Ectodermal cell (in vitro differentiated cells): Measurements from ENCODE around the gene HOXA5.

Experiments used
- H3K27ac ChIP-seq: 2 replicates; pipeline ENCODE4 v1.7.0; 2013; ENCODE audit warnings: mild to moderate bottlenecking, low read depth, low read length; ENCODE audit not compliant: insufficient read depth, poor library complexity, severe bottlenecking
- H3K27me3 ChIP-seq: 2 replicates; pipeline ENCODE4 v1.7.0; 2013; ENCODE audit warnings: mild to moderate bottlenecking, low read length; ENCODE audit not compliant: insufficient read depth, control insufficient read depth, poor library complexity, severe bottlenecking
- H3K36me3 ChIP-seq: one replicate; pipeline ENCODE4 v1.7.0; 2013; ENCODE audit warnings: low read length; ENCODE audit not compliant: control insufficient read depth, insufficient read depth
- H3K4me1 ChIP-seq: one replicate; pipeline ENCODE4 v1.7.0; 2013; ENCODE audit warnings: low read length; ENCODE audit not compliant: control insufficient read depth, insufficient read depth
- H3K4me3 ChIP-seq: 2 replicates; pipeline ENCODE4 v1.7.0; 2013; ENCODE audit warnings: low read depth, low read length, control low read depth; ENCODE audit not compliant: insufficient read depth
- H3K9me3 ChIP-seq: 2 replicates; pipeline ENCODE4 v1.7.0; 2013; ENCODE audit warnings: mild to moderate bottlenecking, low read length, moderate library complexity; ENCODE audit not compliant: control insufficient read depth
- WGBS, 2 experiments: methylation state at CpG; one replicate each; pipeline ENCODE4 v1.1.7; 2013; ENCODE audit warnings: missing lambda C conversion rate in 2 of 2; 5-methylcytosine and 5-hydroxymethylcytosine counted together

HOXA5 gene

GRCh38 chr7:27123477-27124053 lies 19.9 kb downstream of the HOXA5 start:
- Histone ChIP-seq H3K27me3 (peaks cover 100% of the 10 kb centered on the region), H3K4me3 (no peak overlapping the region), H3K36me3 (no peaks in the 10 kb centered on the region), H3K4me1 (no peaks in the 10 kb centered on the region), H3K27ac (no peak overlapping the region), H3K9me3 (no peaks in the 10 kb centered on the region)
- 8 to 10% methylated on average over 23 to 24 of the region's 26 CpGs for WGBS, 2 experiments

DNA sequence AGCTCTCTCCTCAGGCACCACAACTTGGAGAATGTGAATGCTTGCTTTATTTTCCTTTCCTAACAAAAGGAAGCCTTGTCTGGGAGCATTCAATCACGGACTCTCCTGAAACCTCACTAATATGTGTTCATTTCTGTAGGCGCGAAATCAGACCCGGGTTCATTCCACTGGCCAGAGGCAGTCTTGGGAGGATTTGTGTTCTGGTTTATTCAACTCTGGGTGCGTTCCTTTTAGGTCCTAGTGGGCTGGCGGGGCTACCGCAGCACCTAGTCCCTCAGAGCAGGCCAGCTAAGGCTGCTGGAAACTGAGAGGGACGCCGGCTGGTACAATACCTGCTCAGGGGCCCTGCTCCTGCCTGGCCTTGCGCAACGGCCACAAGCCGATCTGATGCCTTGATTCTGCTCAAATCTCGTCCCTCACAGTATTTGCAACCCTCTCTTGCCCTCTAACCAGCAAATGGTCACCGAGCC lies 20.4 kb downstream of the HOXA5 start:
- H3K36me3 ChIP-seq = no peaks in the 10 kb centered on the region
- WGBS, 2 experiments = 2 to 7% methylated on average over 14 of the region's 14 CpGs
- no peaks in the 10 kb centered on the region for H3K4me1 ChIP-seq
- H3K4me3 ChIP-seq = no peak overlapping the region
- H3K27me3 ChIP-seq = peaks cover 100% of the 10 kb centered on the region
- no peaks in the 10 kb centered on the region for H3K9me3 ChIP-seq
- H3K27ac ChIP-seq = no peak overlapping the region

- no peak overlapping the region for H3K4me3 ChIP-seq
- H3K9me3 ChIP-seq = no peaks in the 10 kb centered on the region
- H3K4me1 ChIP-seq = no peaks in the 10 kb centered on the region
- WGBS, 2 experiments = 3 to 4% methylated on average over 40 to 41 of the region's 42 CpGs
- no peak overlapping the region for H3K27ac ChIP-seq
- H3K27me3 ChIP-seq = peaks cover 100% of the 10 kb centered on the region
- no peaks in the 10 kb centered on the region for H3K36me3 ChIP-seq
Measured at GRCh38 chr7:27122077-27122910, 21.2 kb downstream of the HOXA5 start.

GRCh38 chr7:27121684-27122076 lies 21.8 kb downstream of the HOXA5 start:
- WGBS, 2 experiments = 17 to 19% methylated on average over 7 of the region's 7 CpGs
- Histone ChIP-seq H3K27ac (no peak overlapping the region), H3K27me3 (peaks cover 100% of the 10 kb centered on the region), H3K4me1 (no peaks in the 10 kb centered on the region), H3K4me3 (no peak overlapping the region), H3K9me3 (no peaks in the 10 kb centered on the region), H3K36me3 (no peaks in the 10 kb centered on the region)

DNA sequence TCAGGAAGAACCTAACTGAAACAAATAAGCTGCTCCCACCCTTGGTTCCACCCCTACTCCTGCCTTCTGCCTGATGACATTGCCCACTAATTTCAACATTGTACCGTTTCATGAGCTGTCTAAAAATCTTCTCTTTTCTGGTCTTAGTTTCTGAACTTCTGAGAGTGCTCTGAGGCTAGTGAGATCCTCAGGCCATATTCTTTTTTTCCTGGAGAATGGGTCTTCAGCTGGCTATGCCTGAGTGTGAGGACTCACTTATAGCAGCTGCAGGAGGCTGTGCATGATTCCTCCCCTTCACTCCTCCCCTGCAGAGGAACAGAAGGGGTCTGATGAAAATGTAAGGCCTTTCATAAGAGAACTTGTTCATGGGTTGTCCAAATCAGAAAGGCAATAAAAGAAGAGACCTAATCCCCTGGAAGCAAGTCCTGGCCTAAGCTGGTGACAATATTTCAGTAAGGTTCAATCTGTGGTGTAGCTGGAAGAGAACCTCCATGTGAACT lies 24.0 kb downstream of the HOXA5 start:
- Histone ChIP-seq H3K4me3 (no peak overlapping the region), H3K4me1 (no peaks in the 10 kb centered on the region), H3K36me3 (no peaks in the 10 kb centered on the region), H3K9me3 (no peaks in the 10 kb centered on the region), H3K27ac (no peak overlapping the region), H3K27me3 (peaks cover 100% of the 10 kb centered on the region)
- WGBS, 2 experiments = 38 to 59% methylated on average over 1 of the region's 1 CpG

GRCh38 chr7:27118580-27118979 lies 24.9 kb downstream of the HOXA5 start:
- H3K4me1 ChIP-seq = no peaks in the 10 kb centered on the region
- no peak overlapping the region for H3K27ac ChIP-seq
- no peak overlapping the region for H3K4me3 ChIP-seq
- WGBS, 2 experiments = 7% methylated on average over 3 of the region's 3 CpGs
- H3K27me3 ChIP-seq = peaks cover 99% of the 10 kb centered on the region
- no peaks in the 10 kb centered on the region for H3K9me3 ChIP-seq
- no peaks in the 10 kb centered on the region for H3K36me3 ChIP-seq

DNA sequence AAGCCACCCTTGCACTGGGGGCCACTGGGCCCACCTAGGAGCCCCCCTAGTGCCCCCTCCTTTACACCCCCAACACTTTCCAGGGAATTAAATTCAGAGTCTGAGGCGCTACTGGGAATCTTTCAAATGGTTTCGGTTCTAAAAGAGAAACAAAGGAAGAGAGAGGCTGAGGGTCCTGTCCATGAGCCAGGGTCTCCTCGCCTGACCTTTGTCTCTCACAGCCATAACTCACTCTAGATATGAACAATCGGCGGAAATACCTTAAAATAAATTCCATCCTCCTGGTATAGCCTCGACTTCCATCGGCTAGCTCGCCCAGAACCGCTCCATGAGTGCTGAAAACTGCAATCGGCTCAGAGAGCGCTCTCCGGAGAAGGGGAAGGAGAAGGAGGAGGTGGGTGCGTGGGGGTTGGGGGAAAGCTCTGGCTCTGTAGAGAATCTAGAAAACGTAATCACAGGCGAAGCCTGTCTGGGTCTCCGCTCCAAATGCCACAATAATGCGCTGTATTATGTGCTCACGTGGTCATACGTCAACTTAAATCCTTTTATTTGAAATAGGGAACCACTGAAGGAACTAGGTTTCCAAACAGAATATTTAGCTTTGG lies 25.5 kb downstream of the HOXA5 start:
- H3K4me3 ChIP-seq = no peak overlapping the region
- no peaks in the 10 kb centered on the region for H3K9me3 ChIP-seq
- H3K27ac ChIP-seq = no peak overlapping the region
- H3K36me3 ChIP-seq = no peaks in the 10 kb centered on the region
- H3K27me3 ChIP-seq = peaks cover 99% of the 10 kb centered on the region
- no peaks in the 10 kb centered on the region for H3K4me1 ChIP-seq
- 4 to 6% methylated on average over 19 of the region's 19 CpGs for WGBS, 2 experiments

- Histone ChIP-seq H3K4me1 (no peaks in the 10 kb centered on the region), H3K27me3 (peaks cover 99% of the 10 kb centered on the region), H3K9me3 (no peaks in the 10 kb centered on the region), H3K4me3 (no peak overlapping the region), H3K27ac (no peak overlapping the region), H3K36me3 (no peaks in the 10 kb centered on the region)
- WGBS, 2 experiments = 8% methylated on average over 12 of the region's 12 CpGs
Measured at GRCh38 chr7:27116962-27117886, 26.3 kb downstream of the HOXA5 start.

GRCh38 chr7:27116031-27116961 lies 27.2 kb downstream of the HOXA5 start:
- 10 to 11% methylated on average over 18 to 20 of the region's 20 CpGs for WGBS, 2 experiments
- no peaks in the 10 kb centered on the region for H3K36me3 ChIP-seq
- peaks cover 99% of the 10 kb centered on the region for H3K27me3 ChIP-seq
- H3K27ac ChIP-seq = no peak overlapping the region
- H3K4me1 ChIP-seq = no peaks in the 10 kb centered on the region
- H3K9me3 ChIP-seq = no peaks in the 10 kb centered on the region
- H3K4me3 ChIP-seq = no peak overlapping the region
